Liver (tissue), 10 donors: ENCODE measurements around the gene DEFB119. TPM values are rescaled to one million over a fixed set of nuclear protein-coding genes. Genes with fewer than 3 reads are reported as not detected.

Source experiments
- DNase-seq: peaks from one replicate; pipeline ENCODE4 v3.0.0-alpha.2; 2017; ENCODE audit warnings: low spot score
- H3K27ac ChIP-seq, 2 donors: one replicate each; pipeline ENCODE4 v1.7.0; 2013; ENCODE audit warnings: inconsistent platforms in 2 of 2, low read length in 2 of 2, control low read depth in 1 of 2, low read depth in 1 of 2, mild to moderate bottlenecking in 1 of 2
- H3K27me3 ChIP-seq, 4 donors: one replicate each; pipeline versions ENCODE4 v1.6.1 to v1.7.0; 2013; ENCODE audit warnings: low read length in 3 of 4, inconsistent platforms in 1 of 4, mild to moderate bottlenecking in 1 of 4, moderate library complexity in 1 of 4; ENCODE audit not compliant: control insufficient read depth in 4 of 4, insufficient read depth in 4 of 4
- H3K36me3 ChIP-seq, 4 donors: one replicate each; pipeline versions ENCODE4 v1.6.1 to v1.7.0; 2013; ENCODE audit warnings: low read length in 3 of 4, mild to moderate bottlenecking in 3 of 4, low read depth in 1 of 4, moderate library complexity in 1 of 4; ENCODE audit not compliant: control insufficient read depth in 4 of 4, insufficient read depth in 3 of 4
- H3K4me1 ChIP-seq, 4 donors: one replicate each; pipeline versions ENCODE4 v1.6.1 to v1.7.0; 2013; ENCODE audit warnings: low read length in 3 of 4, mild to moderate bottlenecking in 3 of 4, moderate library complexity in 1 of 4; ENCODE audit not compliant: control insufficient read depth in 4 of 4, insufficient read depth in 4 of 4
- H3K4me3 ChIP-seq, 3 donors: one replicate each; pipeline versions ENCODE4 v1.6.1 to v1.7.0; 2013; ENCODE audit warnings: low read length in 3 of 3, control low read depth in 1 of 3, low read depth in 1 of 3, mild to moderate bottlenecking in 1 of 3
- H3K9ac ChIP-seq, 2 donors: one replicate each; pipeline ENCODE4 v1.7.0; 2013; ENCODE audit warnings: low read length in 2 of 2, mild to moderate bottlenecking in 2 of 2, moderate library complexity in 2 of 2, control low read depth in 1 of 2, low read depth in 1 of 2
- H3K9me3 ChIP-seq, 4 donors: one replicate each; pipeline versions ENCODE4 v1.6.1 to v1.7.0; 2013; ENCODE audit warnings: low read length in 3 of 4; ENCODE audit not compliant: control insufficient read depth in 4 of 4
- RAD21 ChIP-seq, 2 donors: IDR thresholded peaks; 2 replicates each; pipeline ENCODE4 v1.6.1; 2016; ENCODE audit warnings: antibody characterized with exemption in 2 of 2, mild to moderate bottlenecking in 2 of 2
- REST ChIP-seq: IDR thresholded peaks from 2 replicates; pipeline ENCODE4 v1.6.1; 2016; ENCODE audit warnings: antibody characterized with exemption, mild to moderate bottlenecking
- polyA plus RNA-seq, 2 donors: library from polyadenylated mRNA; stranded (reverse) in 1 of 2; unstranded in 1 of 2; fragments of 200-250 nt in 1 of 2; fragments of >200 nt in 1 of 2; fragmentation: Nextera tagmentation in 1 of 2; extraction: Ambion mirVana in 1 of 2; gene quantifications; one replicate each; pipeline versions ENCODE4 v1.2.1 to v1.2.3, GENCODE V29; 2013 to 2015
- small RNA-seq: library from RNA; depleted of rRNA; stranded (forward); fragments of <200 nt; gene quantifications from one replicate; pipeline ENCODE3, GENCODE V24; 2014
- total RNA-seq, 2 donors: library from RNA; depleted of rRNA; stranded (reverse); fragments of >200 nt; gene quantifications; one replicate each; pipeline ENCODE4 v1.2.3, GENCODE V29; 2014
- donor health status: healthy.
- donor health status: healthy.
- donor health status: healthy.
- donor health status: healthy.
- donor health status: healthy.

Gene DEFB119
- total and polyA plus RNA-seq, 4 donors: not detected

GRCh38 chr20:31330893-31331292 lies 59.5 kb downstream of the DEFB119 start:
- Histone ChIP-seq H3K9ac (no peak overlapping the region), H3K4me1 (no peaks in the 10 kb centered on the region), H3K27me3 (no peaks in the 10 kb centered on the region), H3K27ac (no peak overlapping the region), H3K4me3 (no peak overlapping the region), H3K36me3 (no peaks in the 10 kb centered on the region), H3K9me3 (peaks cover 0 to 3% (median 0%) of the 10 kb centered on the region in 4 donors)
- no peak for TF ChIP-seq REST
- TF ChIP-seq RAD21 (IDR thresholded peaks at IDR 0.05): no peak
- DNase-seq: no peak

Small RNAs within 50 kb of the gene (small RNA-seq; reads per million reads assigned to genes)
- not detected for gene DEFB117
- gene RF00561: not detected
- gene RNA5SP480: not detected

Other genes with a start within 250 kb of the DEFB119 start
- not detected for gene DEFB115, start 132.9 kb downstream of the DEFB119 start, total RNA-seq
- gene DEFB115, start 132.9 kb downstream of the DEFB119 start, polyA plus RNA-seq: not detected
- gene DEFB116, start 82.0 kb downstream of the DEFB119 start, total RNA-seq: not detected
- not detected for gene DEFB116, start 82.0 kb downstream of the DEFB119 start, polyA plus RNA-seq
- not detected for gene DEFB118, start 22.0 kb downstream of the DEFB119 start, total RNA-seq
- not detected for gene DEFB118, start 22.0 kb downstream of the DEFB119 start, polyA plus RNA-seq
- not detected for gene DEFB121, start 15.6 kb upstream of the DEFB119 start, total RNA-seq
- gene DEFB121, start 15.6 kb upstream of the DEFB119 start, polyA plus RNA-seq: not detected
- gene DEFB123, start 50.0 kb upstream of the DEFB119 start, total RNA-seq: not detected
- gene DEFB123, start 50.0 kb upstream of the DEFB119 start, polyA plus RNA-seq: not detected
- not detected for gene DEFB124, start 84.5 kb upstream of the DEFB119 start, total RNA-seq
- not detected for gene DEFB124, start 84.5 kb upstream of the DEFB119 start, polyA plus RNA-seq
- gene REM1, start 84.7 kb upstream of the DEFB119 start, total RNA-seq: under 1 TPM; 0.17 to 0.19 TPM
- gene REM1, start 84.7 kb upstream of the DEFB119 start, polyA plus RNA-seq: under 1 TPM; 0.24 to 0.46 TPM
- 10 to 100 TPM; 57.6 to 96.1 TPM for gene HM13, start 123.9 kb upstream of the DEFB119 start, total RNA-seq
- 100 to 1,000 TPM; 102 to 210 TPM for gene HM13, start 123.9 kb upstream of the DEFB119 start, polyA plus RNA-seq
- gene ID1, start 214.7 kb upstream of the DEFB119 start, total RNA-seq: 100 to 1,000 TPM in 1 of 2 donors, 10 to 100 TPM in 1; 46.4 to 117 TPM
- 10 to 100 TPM; 33.9 to 96.1 TPM for gene ID1, start 214.7 kb upstream of the DEFB119 start, polyA plus RNA-seq
- under 1 TPM in 1 of 2 donors, not detected in 1; 0.59 TPM for gene COX4I2, start 247.3 kb upstream of the DEFB119 start, total RNA-seq
- gene COX4I2, start 247.3 kb upstream of the DEFB119 start, polyA plus RNA-seq: under 1 TPM; 0.35 to 0.81 TPM